Measurements from ENCODE around the gene ACOT8. TPM values are rescaled to one million over a fixed set of nuclear protein-coding genes. Genes with fewer than 3 reads are reported as not detected.

ACOT8 gene
- total RNA-seq, 4 donors from 2014 or later = 34.4 to 62.0 (median 44.3) TPM

- TF ChIP-seq POLR2AphosphoS5 (IDR thresholded peaks at IDR 0.05) (no peak), POLR2A (IDR thresholded peaks at IDR 0.05) (no peak)
- Histone ChIP-seq H3K27ac (no peak overlapping the region), H3K4me1 (peaks cover 29% of the 10 kb centered on the region), H3K9me3 (no peaks in the 10 kb centered on the region), H3K36me3 (peaks cover 37% of the 10 kb centered on the region), H3K27me3 (no peaks in the 10 kb centered on the region), H3K4me3 (no peak overlapping the region)
- DNase-seq (ENCODE audit: low spot score in 2 of 2) = no peak
- 87% methylated on average over 16 of the region's 19 CpGs for WGBS
Measured at GRCh38 chr20:45886590-45887345, 29.6 kb upstream of the ACOT8 start.

GRCh38 chr20:45883100-45883469 lies 25.9 kb upstream of the ACOT8 start:
- no peak for DNase-seq (ENCODE audit: low spot score in 2 of 2)
- Histone ChIP-seq H3K4me3 (no peak overlapping the region), H3K36me3 (peaks cover 44% of the 10 kb centered on the region), H3K9me3 (no peaks in the 10 kb centered on the region), H3K27me3 (no peaks in the 10 kb centered on the region), H3K4me1 (peaks cover 28% of the 10 kb centered on the region), H3K27ac (no peak overlapping the region)
- WGBS = 87% methylated on average over 8 of the region's 9 CpGs
- TF ChIP-seq EP300 (IDR thresholded peaks at IDR 0.05) = no peak
- TF ChIP-seq, protein P1, sequence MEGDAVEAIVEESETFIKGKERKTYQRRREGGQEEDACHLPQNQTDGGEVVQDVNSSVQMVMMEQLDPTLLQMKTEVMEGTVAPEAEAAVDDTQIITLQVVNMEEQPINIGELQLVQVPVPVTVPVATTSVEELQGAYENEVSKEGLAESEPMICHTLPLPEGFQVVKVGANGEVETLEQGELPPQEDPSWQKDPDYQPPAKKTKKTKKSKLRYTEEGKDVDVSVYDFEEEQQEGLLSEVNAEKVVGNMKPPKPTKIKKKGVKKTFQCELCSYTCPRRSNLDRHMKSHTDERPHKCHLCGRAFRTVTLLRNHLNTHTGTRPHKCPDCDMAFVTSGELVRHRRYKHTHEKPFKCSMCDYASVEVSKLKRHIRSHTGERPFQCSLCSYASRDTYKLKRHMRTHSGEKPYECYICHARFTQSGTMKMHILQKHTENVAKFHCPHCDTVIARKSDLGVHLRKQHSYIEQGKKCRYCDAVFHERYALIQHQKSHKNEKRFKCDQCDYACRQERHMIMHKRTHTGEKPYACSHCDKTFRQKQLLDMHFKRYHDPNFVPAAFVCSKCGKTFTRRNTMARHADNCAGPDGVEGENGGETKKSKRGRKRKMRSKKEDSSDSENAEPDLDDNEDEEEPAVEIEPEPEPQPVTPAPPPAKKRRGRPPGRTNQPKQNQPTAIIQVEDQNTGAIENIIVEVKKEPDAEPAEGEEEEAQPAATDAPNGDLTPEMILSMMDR (IDR thresholded peaks at IDR 0.05) = no peak
- TF ChIP-seq POLR2AphosphoS5 (IDR thresholded peaks at IDR 0.05) = no peak
- TF ChIP-seq POLR2A (IDR thresholded peaks at IDR 0.05) = no peak

DNA sequence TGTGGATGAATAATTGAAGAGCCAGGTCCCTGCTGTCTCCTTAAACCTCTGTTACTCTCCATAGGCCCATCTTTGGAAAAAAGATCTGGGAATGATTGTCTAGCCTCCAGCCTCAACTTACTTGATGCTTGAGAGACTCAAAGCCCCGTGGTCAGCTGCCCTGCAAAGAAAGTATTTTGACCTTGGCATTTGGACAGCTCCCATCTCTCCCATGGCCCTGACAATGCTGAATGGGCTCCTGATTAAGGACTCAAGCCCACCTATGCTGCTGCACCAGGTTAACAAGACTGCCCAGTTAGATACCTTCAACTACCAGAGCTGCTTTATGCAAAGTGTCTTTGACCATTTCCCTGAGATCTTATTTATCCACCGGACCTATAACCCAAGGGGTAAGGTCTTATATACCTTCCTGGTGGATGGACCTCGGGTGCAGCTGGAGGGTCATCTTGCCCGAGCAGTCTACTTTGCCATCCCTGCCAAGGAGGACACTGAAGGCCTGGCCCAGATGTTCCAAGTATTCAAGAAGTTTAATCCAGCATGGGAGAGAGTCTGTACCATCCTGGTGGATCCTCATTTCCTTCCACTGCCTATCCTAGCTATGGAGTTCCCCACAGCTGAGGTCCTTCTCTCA lies 25.4 kb upstream of the ACOT8 start:
- no peak overlapping the region for H3K4me3 ChIP-seq
- no peak overlapping the region for H3K27ac ChIP-seq
- no peak for DNase-seq (ENCODE audit: low spot score in 2 of 2)
- no peaks in the 10 kb centered on the region for H3K9me3 ChIP-seq
- H3K36me3 ChIP-seq = peaks cover 48% of the 10 kb centered on the region
- H3K27me3 ChIP-seq = no peaks in the 10 kb centered on the region
- 86% methylated on average over 4 of the region's 4 CpGs for WGBS
- TF ChIP-seq POLR2A (IDR thresholded peaks at IDR 0.05) (no peak), EP300 (IDR thresholded peaks at IDR 0.05) (no peak), POLR2AphosphoS5 (IDR thresholded peaks at IDR 0.05) (no peak)
- TF ChIP-seq, protein P1 (IDR thresholded peaks at IDR 0.05) = no peak
- peaks cover 28% of the 10 kb centered on the region for H3K4me1 ChIP-seq

DNA sequence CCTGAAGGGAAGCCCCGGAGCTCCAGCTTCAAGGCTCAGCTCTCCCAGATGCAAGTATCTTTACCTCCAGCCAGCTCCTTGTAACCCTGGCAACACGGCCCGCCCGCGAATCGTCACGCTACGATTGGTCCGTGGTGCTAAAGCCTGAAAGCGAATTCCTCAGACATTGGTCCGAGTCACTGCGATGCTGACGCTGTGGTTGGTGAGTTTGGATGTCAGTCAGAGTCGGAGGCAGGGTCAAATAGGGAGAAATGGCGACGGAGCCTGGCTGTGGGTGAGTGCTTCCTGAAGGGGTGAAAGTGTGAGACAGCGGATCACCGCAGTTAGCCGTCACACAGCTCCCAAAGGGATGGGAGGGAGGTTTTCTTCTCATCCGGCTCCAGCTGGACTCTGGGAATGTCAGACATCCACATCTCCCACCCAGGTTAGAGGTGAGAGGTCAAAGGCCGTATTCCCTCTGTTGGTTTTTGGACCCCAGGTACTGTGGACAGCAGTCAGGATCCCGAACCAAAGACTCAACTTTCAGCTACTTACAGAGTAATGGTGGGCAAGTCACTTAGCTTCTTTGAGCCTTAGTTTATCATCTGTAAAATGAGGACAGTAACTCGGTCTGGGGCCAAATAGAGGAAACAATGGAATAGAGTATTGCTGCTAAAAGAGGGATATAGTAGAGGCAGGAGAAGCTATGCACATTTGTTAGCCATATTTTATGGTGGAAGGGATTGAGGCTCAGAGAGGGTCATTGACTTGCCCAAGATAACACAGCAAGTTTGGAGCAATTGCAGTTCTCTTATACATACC lies 24.0 kb upstream of the ACOT8 start, which contains the start of gene ZSWIM1:
Gene ZSWIM1 (plus strand): TSS at position 240 of the 801 bp plus-strand sequence. CDS start 1,366 bp downstream, outside the sequence.
- Histone ChIP-seq H3K36me3 (peaks cover 39% of the 10 kb centered on the region), H3K9me3 (no peaks in the 10 kb centered on the region), H3K4me1 (peaks cover 28% of the 10 kb centered on the region), H3K4me3 (peak within 1 kb of the TSS; percentile 54), H3K27me3 (no peaks in the 10 kb centered on the region), H3K27ac (peak within 1 kb of the TSS; percentile 76)
- peak; percentile 100 for DNase-seq (ENCODE audit: low spot score in 2 of 2)
- TF ChIP-seq POLR2A (IDR thresholded peaks at IDR 0.05) = peak; percentile 21 to 60
- no peak for TF ChIP-seq EP300 (IDR thresholded peaks at IDR 0.05)
- TF ChIP-seq POLR2AphosphoS5 (IDR thresholded peaks at IDR 0.05) = peak in 1 of 3 donors; percentile 74
- TF ChIP-seq, protein P1 (IDR thresholded peaks at IDR 0.05) = no peak
- 1% methylated on average over 19 of the region's 23 CpGs for WGBS

- H3K27ac ChIP-seq = no peak overlapping the region
- H3K4me3 ChIP-seq = no peak overlapping the region
- WGBS = 71% methylated on average over 13 of the region's 13 CpGs
- TF ChIP-seq POLR2A (IDR thresholded peaks at IDR 0.05) (no peak), POLR2AphosphoS5 (IDR thresholded peaks at IDR 0.05) (no peak), EP300 (IDR thresholded peaks at IDR 0.05) (no peak)
- TF ChIP-seq, protein P1 (IDR thresholded peaks at IDR 0.05) = no peak
- H3K27me3 ChIP-seq = no peaks in the 10 kb centered on the region
- H3K36me3 ChIP-seq = peaks cover 25% of the 10 kb centered on the region
- H3K4me1 ChIP-seq = peaks cover 24% of the 10 kb centered on the region
- no peak for DNase-seq (ENCODE audit: low spot score in 2 of 2)
- no peaks in the 10 kb centered on the region for H3K9me3 ChIP-seq
Measured at GRCh38 chr20:45878076-45878761, 21.0 kb upstream of the ACOT8 start.
